ENCODE data around the gene ARAF. TPM values are rescaled to one million over a fixed set of nuclear protein-coding genes. Genes with fewer than 3 reads are reported as not detected.

Gene ARAF
- total and polyA plus RNA-seq, 2 of the 8 experiments (the other 6 are each of a cell fraction or from before 2014, with no cell fraction given), result 39.0 to 45.2 TPM

DNA sequence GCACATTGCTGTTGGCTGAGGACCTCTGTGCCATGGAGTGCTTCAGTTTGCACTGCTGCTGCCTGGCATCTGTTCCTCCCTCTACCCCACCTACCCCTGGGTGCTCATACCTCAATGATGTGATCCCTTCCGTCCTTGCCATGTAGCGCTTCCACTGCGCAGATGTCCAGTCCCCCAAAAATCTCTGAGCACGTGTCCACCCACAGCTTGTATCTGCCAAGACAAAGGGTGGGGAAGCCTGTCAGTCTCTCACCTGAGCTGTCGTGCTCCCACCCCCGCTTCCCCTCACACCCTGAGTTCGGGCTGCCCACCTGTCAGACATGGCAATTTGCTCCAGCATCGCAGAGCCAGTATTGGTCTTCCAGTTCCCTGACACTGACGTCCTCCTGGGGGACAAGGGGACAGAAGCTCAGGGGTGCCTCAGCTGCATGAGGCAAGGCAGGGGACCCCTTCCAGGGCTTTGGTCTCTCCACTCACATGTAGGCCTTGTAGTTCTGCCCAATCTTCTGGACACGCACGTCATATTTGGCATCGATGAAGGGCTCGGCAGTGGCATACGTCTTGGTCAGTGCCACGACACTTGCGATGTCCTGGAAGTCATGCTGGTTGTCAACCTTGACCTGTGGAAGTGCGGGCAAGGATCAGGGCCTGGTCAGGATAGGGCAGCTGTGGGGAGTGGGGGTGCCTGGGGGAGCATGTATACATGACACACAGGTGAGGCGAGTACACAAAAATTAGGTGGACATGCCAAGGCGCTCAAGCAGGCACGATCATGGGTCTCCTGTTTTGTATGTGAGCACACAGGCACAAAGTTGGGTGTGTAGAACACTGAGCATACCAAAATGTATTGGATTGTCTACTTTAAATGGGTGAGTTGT, 15.3 kb downstream of the ARAF start:
- Histone ChIP-seq H3K4me2 (ENCODE audit: insufficient read depth in 1 of 2, low read depth in 2 of 2, low read length in 2 of 2) (no peak overlapping the region; a peak in 1 of 4 replicates), H3K9ac (replicated peaks in 1 of 4; ENCODE audit: extremely low read depth in 1 of 4, low read depth in 3 of 4, low read length in 3 of 4) (no peak overlapping the region), H2BK20ac (ENCODE audit: low read length) (no peak overlapping the region), H3K4me1 (replicated peaks in 1 of 4; ENCODE audit: control insufficient read depth in 3 of 4, insufficient read depth in 4 of 4, low read length in 3 of 4) (peaks cover 0 to 15% (median 9%) of the 10 kb centered on the region in 4 experiments; a peak in 5 of 7 replicates), H2BK5ac (ENCODE audit: low read depth, low read length) (no peak overlapping the region), H3K36me3 (ENCODE audit: control insufficient read depth in 2 of 4, insufficient read depth in 4 of 4, low read length in 3 of 4) (peaks cover 0 to 2% (median under 1%) of the 10 kb centered on the region in 4 experiments; a peak in 3 of 8 replicates), H4K8ac (ENCODE audit: extremely low read depth, insufficient read depth, low read length) (no peak overlapping the region), H3K27me3 (replicated peaks in 1 of 4; ENCODE audit: control insufficient read depth in 3 of 4, extremely low read depth in 1 of 4, insufficient read depth in 3 of 4, low read length in 3 of 4) (no peaks in the 10 kb centered on the region), H4K91ac (replicated peaks; ENCODE audit: insufficient read length, low read length) (no peak overlapping the region), H3K79me1 (ENCODE audit: low read depth, low read length) (no peaks in the 10 kb centered on the region), H3K4ac (replicated peaks; ENCODE audit: insufficient read length, low read depth, low read length) (no peak overlapping the region), H3K23me2 (ENCODE audit: low read depth, low read length) (peaks cover 7% of the 10 kb centered on the region; the same call in 1 of the 2 replicates), H3K56ac (replicated peaks; ENCODE audit: insufficient read length, low read depth, low read length) (no peak overlapping the region), H2BK12ac (ENCODE audit: low read depth, low read length) (no peak overlapping the region), H3K79me2 (ENCODE audit: control insufficient read depth in 1 of 2, insufficient read depth in 2 of 2, low read length in 2 of 2) (no peaks in the 10 kb centered on the region), H3K18ac (ENCODE audit: extremely low read depth, low read length) (no peak overlapping the region), H2AK5ac (ENCODE audit: low read depth, low read length) (no peak overlapping the region), H2BK120ac (replicated peaks; ENCODE audit: low read depth, low read length) (no peak overlapping the region), H2AFZ (ENCODE audit: low read length) (no peak overlapping the region), H2BK15ac (ENCODE audit: low read length) (no peak overlapping the region), H4K5ac (ENCODE audit: insufficient read length, low read depth, low read length) (no peak overlapping the region), H3K27ac (ENCODE audit: low read depth, low read length) (no peak overlapping the region), H3K23ac (ENCODE audit: insufficient read length) (no peak overlapping the region), H4K20me1 (replicated peaks in 1 of 2; ENCODE audit: control insufficient read depth in 1 of 2, insufficient read depth in 2 of 2, low read length in 2 of 2) (no peaks in the 10 kb centered on the region), H3K9me3 (ENCODE audit: insufficient read depth in 2 of 2, low read depth in 1 of 2, low read length in 1 of 2) (no peaks in the 10 kb centered on the region), H3K4me3 (ENCODE audit: extremely low read depth in 1 of 4, insufficient read depth in 2 of 4, low read depth in 3 of 4, low read length in 4 of 4) (no peak overlapping the region), H3K14ac (ENCODE audit: insufficient read length) (no peak overlapping the region)
- POLR2A ChIA-PET (ENCODE audit: partially characterized antibody), result interaction anchor here (1.1 to 1.4 kb wide), 3 partner anchors 32 to 47 kb away, joined by 3 to 5 read pairs (median 4); no protein-coding TSS in a partner anchor
- no peak for DNase-seq (ENCODE audit: low read depth in 1 of 2, low spot score in 2 of 2)
- TF ChIP-seq CHD1 (IDR thresholded peaks at IDR 0.05; ENCODE audit: low read depth, low read length), result no peak
- no peak for TF ChIP-seq POLR2A (IDR thresholded peaks at IDR 0.05; ENCODE audit: control extremely low read depth in 1 of 2, low read depth in 2 of 2, low read length in 2 of 2)
- TF ChIP-seq TEAD4 (IDR thresholded peaks at IDR 0.05; ENCODE audit: low read depth, low read length), result no peak
- TF ChIP-seq EGR1 (IDR thresholded peaks at IDR 0.05; ENCODE audit: borderline replicate concordance, low read depth, low read length), result no peak
- TF ChIP-seq SRF (IDR thresholded peaks at IDR 0.05; ENCODE audit: low read depth, low read length), result no peak
- TF ChIP-seq, protein P1, sequence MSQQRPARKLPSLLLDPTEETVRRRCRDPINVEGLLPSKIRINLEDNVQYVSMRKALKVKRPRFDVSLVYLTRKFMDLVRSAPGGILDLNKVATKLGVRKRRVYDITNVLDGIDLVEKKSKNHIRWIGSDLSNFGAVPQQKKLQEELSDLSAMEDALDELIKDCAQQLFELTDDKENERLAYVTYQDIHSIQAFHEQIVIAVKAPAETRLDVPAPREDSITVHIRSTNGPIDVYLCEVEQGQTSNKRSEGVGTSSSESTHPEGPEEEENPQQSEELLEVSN (IDR thresholded peaks at IDR 0.05), result no peak
- no peak for TF ChIP-seq PHF8 (conservative IDR thresholded peaks at IDR 0.05; ENCODE audit: low read depth, low read length)
- TF ChIP-seq POU5F1 (IDR thresholded peaks at IDR 0.05; ENCODE audit: low read depth, low read length), result no peak
- TF ChIP-seq YY1 (IDR thresholded peaks at IDR 0.05; ENCODE audit: low read depth, low read length), result no peak
- no peak for TF ChIP-seq ASH2L (IDR thresholded peaks at IDR 0.05; ENCODE audit: low read length)
- no peak for TF ChIP-seq HDAC2 (IDR thresholded peaks at IDR 0.05; ENCODE audit: borderline replicate concordance in 1 of 2, low read depth in 2 of 2, low read length in 2 of 2)
- no peak for TF ChIP-seq SP4 (IDR thresholded peaks at IDR 0.05; ENCODE audit: low read length)
- no peak for FAIRE-seq
- CTCF ChIA-PET (ENCODE audit: partially characterized antibody), result interaction anchor here (1.2 kb wide), 1 partner anchor 32 kb away, joined by 3 read pairs; no protein-coding TSS in a partner anchor
- WGBS, 2 experiments (ENCODE audit: extremely low coverage in 1 of 2, insufficient coverage in 1 of 2, insufficient read length in 1 of 2, insufficient replicate concordance in 2 of 2, low coverage in 1 of 2, low lambda C conversion rate in 2 of 2, missing lambda C conversion rate in 1 of 2), result 96% methylated on average over 15 of the region's 20 CpGs; no CpG with 5 or more reads in 1 of the 2 experiments

Data from H1 (cell line).